GM19240 (cell line): ENCODE results near the gene IFIH1.

ENCODE experiments used
- DNase-seq: peaks from one replicate; pipeline ENCODE4 v3.0.0; 2011; ENCODE audit warnings: low spot score; ENCODE audit not compliant: insufficient read length

IFIH1 gene

DNA sequence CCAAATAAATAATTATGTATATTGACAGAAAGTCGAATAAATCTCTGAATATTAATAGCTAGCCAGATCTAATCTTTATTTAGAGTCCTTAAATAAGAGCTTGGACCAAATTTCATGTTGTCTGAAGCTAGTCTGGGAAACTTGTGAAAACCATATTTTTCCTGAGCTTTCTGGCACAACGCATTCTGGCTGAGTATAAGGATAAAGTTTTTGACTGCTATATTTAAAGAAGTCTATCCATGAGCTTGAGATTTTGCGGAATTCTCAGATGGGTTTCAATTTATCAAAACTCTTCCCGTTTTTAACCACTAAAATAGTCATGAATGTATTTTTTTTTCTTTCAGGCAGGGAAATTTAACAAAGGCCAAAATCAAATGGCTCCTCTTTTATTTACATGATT is 99.1 kb downstream of the IFIH1 start:
- no peak for DNase-seq

DNA sequence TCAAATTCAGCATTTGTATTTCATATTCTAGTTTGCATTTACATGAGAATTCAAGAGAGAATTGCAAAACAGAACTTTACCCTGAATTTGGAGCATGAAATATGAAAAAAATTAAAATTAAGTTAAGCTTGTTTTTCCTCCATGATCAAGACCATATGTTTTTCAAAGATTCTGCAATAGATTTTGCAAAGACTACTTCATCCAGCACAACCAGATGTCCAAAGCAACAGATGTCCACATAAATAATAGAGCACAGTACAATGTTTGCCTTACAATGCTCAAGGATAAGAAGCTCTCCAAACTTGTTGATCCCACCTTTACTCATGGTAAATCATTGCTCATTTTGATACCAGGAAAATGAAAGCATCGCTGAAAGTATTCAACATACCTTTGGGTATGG is 100.9 kb downstream of the IFIH1 start:
- DNase-seq, result no peak
